Esophagus muscularis mucosa (tissue), 4 donors: ENCODE data around the gene GNAT1. TPM values are rescaled to one million over a fixed set of nuclear protein-coding genes. Genes with fewer than 3 reads are reported as not detected.

ENCODE experiments used
- DNase-seq: peaks from one replicate; pipeline ENCODE4 v3.0.0-alpha.2; 2017; ENCODE audit errors: extremely low spot score
- H3K27ac ChIP-seq, 4 donors: fragments of 200-600 bp; sonication (generic); replicated peaks in 1 of 4; 1 replicate in 3 of 4; 2 replicates in 1 of 4; pipeline ENCODE4 v1.5.1; 2016 to 2019; ENCODE audit warnings: mild to moderate bottlenecking in 1 of 4
- H3K27me3 ChIP-seq, 4 donors: fragments of 200-600 bp; sonication (generic); one replicate each; pipeline versions ENCODE4 v1.5.1 to v1.6.0; 2016 to 2019
- H3K36me3 ChIP-seq, 4 donors: fragments of 200-600 bp; sonication (generic); one replicate each; pipeline ENCODE4 v1.5.1; 2016 to 2019
- H3K4me1 ChIP-seq, 4 donors: fragments of 200-600 bp; sonication (generic); one replicate each; pipeline ENCODE4 v1.5.1; 2016 to 2019
- H3K4me3 ChIP-seq, 4 donors: fragments of 200-600 bp; sonication (generic); 1 replicate in 2 of 4; 2 replicates in 2 of 4; pipeline ENCODE4 v1.5.1; 2016 to 2019; ENCODE audit warnings: mild to moderate bottlenecking in 4 of 4, moderate library complexity in 1 of 4
- H3K9me3 ChIP-seq, 4 donors: fragments of 200-600 bp; sonication (generic); 1 replicate in 3 of 4; 2 replicates in 1 of 4; pipeline ENCODE4 v1.5.1; 2016 to 2019
- CTCF ChIP-seq, 3 experiments: fragments of 200-600 bp in 2 of 3; fragments of 450-650 bp in 1 of 3; sonication (generic) in 2 of 3; IDR thresholded peaks; one replicate each; pipeline ENCODE4 v1.5.1; 2017 to 2019; ENCODE audit warnings: antibody characterized with exemption in 3 of 3, mild to moderate bottlenecking in 2 of 3, moderate library complexity in 1 of 3
- EP300 ChIP-seq: sonication (generic); formaldehyde crosslinking; IDR thresholded peaks from one replicate; pipeline ENCODE4 v1.6.1; 2017; ENCODE audit warnings: antibody characterized with exemption
- POLR2A ChIP-seq: fragments of 450-650 bp; IDR thresholded peaks from one replicate; pipeline ENCODE4 v1.6.1; 2017; ENCODE audit warnings: antibody characterized with exemption, moderate library complexity, mild to moderate bottlenecking, low read depth
- POLR2AphosphoS5 ChIP-seq, 2 donors: sonication (generic); formaldehyde crosslinking; IDR thresholded peaks; one replicate each; pipeline ENCODE4 v1.6.1; 2017; ENCODE audit warnings: antibody characterized with exemption in 2 of 2
- WGBS: methylation state at CpG from one replicate; pipeline ENCODE4 v1.1.5; 2018; 5-methylcytosine and 5-hydroxymethylcytosine counted together
- intact Hi-C: fragments of 100-400 bp; cut with DNase I; formaldehyde crosslinking; loops from one replicate; pipeline ENCODE4 v1.15.1; 2023
- total RNA-seq, 4 donors: library from RNA; depleted of rRNA; stranded (reverse); fragments of >200 nt; gene quantifications; one replicate each; pipeline versions ENCODE4 v1.1.0 to v1.2.1, GENCODE V29; 2016

The GNAT1 gene
- not detected for total RNA-seq

DNA sequence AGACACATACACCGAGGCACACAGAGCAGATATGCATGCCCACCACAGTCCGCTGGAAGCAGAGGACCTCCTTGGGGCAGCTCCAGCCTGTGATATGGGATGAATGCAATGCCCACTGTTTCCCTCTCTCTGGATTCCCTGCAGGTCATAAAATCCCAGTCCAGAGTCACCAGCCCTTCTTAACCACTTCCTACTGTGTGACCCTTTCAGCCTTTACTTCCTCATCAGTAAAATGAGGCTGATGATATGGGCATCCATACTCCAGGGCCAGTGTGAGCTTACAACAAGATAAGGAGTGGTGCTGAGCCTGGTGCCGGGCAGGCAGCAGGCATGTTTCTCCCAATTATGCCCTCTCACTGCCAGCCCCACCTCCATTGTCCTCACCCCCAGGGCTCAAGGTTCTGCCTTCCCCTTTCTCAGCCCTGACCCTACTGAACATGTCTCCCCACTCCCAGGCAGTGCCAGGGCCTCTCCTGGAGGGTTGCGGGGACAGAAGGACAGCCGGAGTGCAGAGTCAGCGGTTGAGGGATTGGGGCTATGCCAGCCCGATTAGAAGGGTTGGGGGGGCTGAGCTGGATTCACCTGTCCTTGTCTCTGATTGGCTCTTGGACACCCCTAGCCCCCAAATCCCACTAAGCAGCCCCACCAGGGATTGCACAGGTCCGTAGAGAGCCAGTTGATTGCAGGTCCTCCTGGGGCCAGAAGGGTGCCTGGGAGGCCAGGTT is at the start of gene GNAT1:
Gene GNAT1 (plus strand): TSS at position 675 of the 725 bp plus-strand sequence. CDS start 116 bp downstream, outside the sequence.
- H3K9me3 ChIP-seq: no peaks in the 10 kb centered on the region
- H3K4me1 ChIP-seq: peaks cover 18 to 32% (median 30%) of the 10 kb centered on the region in 4 donors
- intact Hi-C loops: loop anchor here (5.0 kb wide), 1 partner anchor 81 kb away; no protein-coding TSS in a partner anchor
- TF ChIP-seq CTCF (IDR thresholded peaks at IDR 0.05): no peak
- no peak for TF ChIP-seq POLR2A
- no peak for TF ChIP-seq POLR2AphosphoS5 (IDR thresholded peaks at IDR 0.05)
- TF ChIP-seq EP300: no peak
- H3K36me3 ChIP-seq: peaks cover 0 to 24% (median 4%) of the 10 kb centered on the region in 4 donors
- H3K27me3 ChIP-seq: peaks cover 6 to 47% (median 27%) of the 10 kb centered on the region in 4 donors
- H3K27ac ChIP-seq: no peak within 1 kb of the TSS
- DNase-seq: no peak
- no peak within 1 kb of the TSS for H3K4me3 ChIP-seq
- WGBS: 87% methylated on average over 4 of the region's 8 CpGs

DNA sequence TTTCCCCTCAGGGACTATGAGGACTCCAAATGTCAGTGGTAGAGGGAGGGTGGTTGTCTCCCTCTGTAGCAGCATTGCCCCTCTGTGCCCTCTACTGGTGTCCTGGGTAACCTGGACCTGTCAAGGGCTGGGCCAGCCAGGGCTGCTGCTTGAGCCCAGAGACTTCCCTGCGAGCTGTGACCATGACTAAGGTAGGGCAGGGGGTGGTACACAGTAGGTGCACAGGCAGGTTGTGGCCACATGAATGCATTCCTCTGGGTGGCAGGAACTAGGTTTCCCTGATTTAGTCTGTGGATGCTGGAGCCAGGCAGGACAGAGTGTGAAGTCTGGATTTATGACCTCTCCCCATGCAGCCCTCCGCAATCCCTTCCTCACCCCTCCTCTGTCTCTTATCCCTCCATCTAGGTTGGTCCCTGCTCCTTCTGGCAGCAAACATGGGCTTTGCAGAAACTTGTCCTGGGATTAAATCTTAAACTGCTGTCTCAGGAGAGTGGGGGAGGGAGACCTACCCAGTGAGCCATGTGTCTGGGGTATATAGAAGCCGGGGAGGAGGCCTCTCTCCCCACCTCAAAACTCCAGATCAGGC is 45.0 kb upstream of the GNAT1 start:
- intact Hi-C loops: no loop called here
- Histone ChIP-seq H3K27ac (no peak overlapping the region), H3K36me3 (no peaks in the 10 kb centered on the region), H3K4me1 (no peaks in the 10 kb centered on the region), H3K9me3 (no peaks in the 10 kb centered on the region), H3K4me3 (no peak overlapping the region), H3K27me3 (no peaks in the 10 kb centered on the region)
- TF ChIP-seq POLR2A (no peak), POLR2AphosphoS5 (IDR thresholded peaks at IDR 0.05) (no peak), EP300 (no peak), CTCF (IDR thresholded peaks at IDR 0.05) (no peak)
- 93% methylated on average over 3 of the region's 3 CpGs for WGBS
- DNase-seq: no peak

- Histone ChIP-seq H3K27me3 (no peaks in the 10 kb centered on the region), H3K36me3 (no peaks in the 10 kb centered on the region), H3K9me3 (no peaks in the 10 kb centered on the region), H3K4me1 (no peaks in the 10 kb centered on the region), H3K4me3 (no peak overlapping the region), H3K27ac (no peak overlapping the region)
- DNase-seq: no peak
- WGBS: 100% methylated on average over 2 of the region's 7 CpGs
- TF ChIP-seq EP300 (no peak), CTCF (IDR thresholded peaks at IDR 0.05) (no peak), POLR2AphosphoS5 (IDR thresholded peaks at IDR 0.05) (no peak), POLR2A (no peak)
- intact Hi-C loops: no loop called here
These were observed 44.4 kb upstream of the GNAT1 start for GRCh38 chr3:50147016-50147415.

GRCh38 chr3:50147447-50147846 is 44.0 kb upstream of the GNAT1 start:
- H3K9me3 ChIP-seq: no peaks in the 10 kb centered on the region
- H3K4me3 ChIP-seq: no peak overlapping the region
- intact Hi-C loops: no loop called here
- TF ChIP-seq POLR2A (no peak), POLR2AphosphoS5 (IDR thresholded peaks at IDR 0.05) (no peak), EP300 (no peak), CTCF (IDR thresholded peaks at IDR 0.05) (no peak)
- DNase-seq: no peak
- H3K36me3 ChIP-seq: no peaks in the 10 kb centered on the region
- H3K4me1 ChIP-seq: no peaks in the 10 kb centered on the region
- 77% methylated on average over 2 of the region's 2 CpGs for WGBS
- no peaks in the 10 kb centered on the region for H3K27me3 ChIP-seq
- H3K27ac ChIP-seq: no peak overlapping the region
